Measurements from ENCODE around the gene TFR2. TPM values are rescaled to one million over a fixed set of nuclear protein-coding genes. Genes with fewer than 3 reads are reported as not detected.

The TFR2 gene
- total and polyA plus RNA-seq, 2 of the 13 experiments (the other 11 are each of a cell fraction or from before 2014, with no cell fraction given): 36.9 to 64.2 TPM

DNA sequence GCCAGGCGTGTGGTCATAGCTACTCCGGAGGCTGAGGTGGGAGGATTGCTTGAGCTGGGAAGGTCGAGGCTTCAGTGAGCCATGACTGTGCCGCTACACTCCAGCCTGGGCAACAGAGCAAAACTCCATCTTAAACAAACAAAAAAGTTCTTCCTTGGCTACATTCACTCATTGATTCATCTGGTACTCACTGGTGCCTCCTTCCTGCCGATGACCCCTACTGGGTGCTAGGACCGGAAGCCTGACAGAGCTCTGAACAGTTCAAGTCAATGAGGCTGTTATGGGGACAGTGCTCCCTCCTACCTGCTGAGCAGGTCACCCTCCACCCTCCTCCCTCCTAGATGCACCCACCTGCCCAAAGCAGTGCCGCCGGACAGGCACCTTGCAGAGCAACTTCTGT lies 34.2 kb downstream of the TFR2 start (continued):
- TF ChIP-seq ZNF770 (CRISPR knock-in tag; IDR thresholded peaks at IDR 0.05) (peak; percentile 48; the same call in 1 of the 2 replicates), ZNF749 (CRISPR knock-in tag; IDR thresholded peaks at IDR 0.05; ENCODE audit: borderline replicate concordance) (no peak), MTF1 (CRISPR knock-in tag; IDR thresholded peaks at IDR 0.05) (no peak), TBX2 (CRISPR knock-in tag; IDR thresholded peaks at IDR 0.05; ENCODE audit: borderline replicate concordance) (no peak)

GRCh38 chr7:100606313-100606712 lies 35.0 kb downstream of the TFR2 start:
- FAIRE-seq: no peak

More at GRCh38 chr7:100606313-100606712, 35.0 kb downstream of the TFR2 start:
- H3K4me2 ChIP-seq (ENCODE audit: low read depth, low read length): no peak overlapping the region
- H3K9me3 ChIP-seq (ENCODE audit: low read length): no peaks in the 10 kb centered on the region
- ATAC-seq: no peak
- in situ Hi-C loops (cut with HindIII; ENCODE audit: extremely low pct_ligation_motif_present, low pct_unique_long_range_greater_than_20kb): no loop called here
- H3K27ac ChIP-seq (ENCODE audit: extremely low read length, insufficient read depth, low read length): no peak overlapping the region
- BruUV-seq (replicated peaks): no TSS peak
- no peak overlapping the region for H3K4me3 ChIP-seq (replicated peaks in 1 of 3; ENCODE audit: insufficient read depth in 1 of 3, low read depth in 2 of 3, low read length in 3 of 3)
- no peak overlapping the region for H3K9ac ChIP-seq (ENCODE audit: insufficient read depth, low read depth, low read length)
- peaks cover 39% of the 10 kb centered on the region for H3K4me1 ChIP-seq (ENCODE audit: insufficient read depth, low read length)
- no peaks in the 10 kb centered on the region for H3K79me2 ChIP-seq (ENCODE audit: insufficient read depth, low read length)
- no peaks in the 10 kb centered on the region for H3K36me3 ChIP-seq (replicated peaks in 1 of 2; ENCODE audit: control insufficient read depth in 1 of 2, insufficient read depth in 2 of 2, low read length in 2 of 2)
- no peak overlapping the region for H2AFZ ChIP-seq (ENCODE audit: low read length)
- ChIA-PET POLR2A (interaction anchor here (1.6 kb wide), 1 partner anchor 20 kb away, joined by 6 read pairs; the partner anchor contains the start of genes FBXO24 and LRCH4), CTCF (ENCODE audit: low intra/inter-chr PET ratio, low total read pairs) (no interaction called here)
- DNase-seq (ENCODE audit: low spot score): no peak
- TF ChIP-seq ZBED4 (CRISPR knock-in tag; IDR thresholded peaks at IDR 0.05; ENCODE audit: borderline replicate concordance) (no peak), TBL1XR1 (IDR thresholded peaks at IDR 0.05; ENCODE audit: borderline replicate concordance, low read length, partially characterized antibody) (no peak), SSRP1 (CRISPR knock-in tag; IDR thresholded peaks at IDR 0.05) (no peak), ZNF33B (CRISPR knock-in tag; IDR thresholded peaks at IDR 0.05) (no peak)
- TF ChIP-seq, protein P1, sequence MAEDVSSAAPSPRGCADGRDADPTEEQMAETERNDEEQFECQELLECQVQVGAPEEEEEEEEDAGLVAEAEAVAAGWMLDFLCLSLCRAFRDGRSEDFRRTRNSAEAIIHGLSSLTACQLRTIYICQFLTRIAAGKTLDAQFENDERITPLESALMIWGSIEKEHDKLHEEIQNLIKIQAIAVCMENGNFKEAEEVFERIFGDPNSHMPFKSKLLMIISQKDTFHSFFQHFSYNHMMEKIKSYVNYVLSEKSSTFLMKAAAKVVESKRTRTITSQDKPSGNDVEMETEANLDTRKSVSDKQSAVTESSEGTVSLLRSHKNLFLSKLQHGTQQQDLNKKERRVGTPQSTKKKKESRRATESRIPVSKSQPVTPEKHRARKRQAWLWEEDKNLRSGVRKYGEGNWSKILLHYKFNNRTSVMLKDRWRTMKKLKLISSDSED (CRISPR knock-in tag; IDR thresholded peaks at IDR 0.05): no peak
- H4K20me1 ChIP-seq (ENCODE audit: insufficient read depth, low read length): no peaks in the 10 kb centered on the region
- intact Hi-C loops (cut with micrococcal nuclease; ENCODE audit: unreplicated experiment): no loop called here
- WGBS (ENCODE audit: low lambda C conversion rate): 83% methylated on average over 12 of the region's 12 CpGs
- no peaks in the 10 kb centered on the region for H3K27me3 ChIP-seq (ENCODE audit: control insufficient read depth in 1 of 2, insufficient read depth in 2 of 2, low read length in 2 of 2)
